Measurements from ENCODE around the gene STX7. TPM values are rescaled to one million over a fixed set of nuclear protein-coding genes. Genes with fewer than 3 reads are reported as not detected.

The STX7 gene
- polyA plus RNA-seq, 1 experiment = 42.7 TPM

DNA sequence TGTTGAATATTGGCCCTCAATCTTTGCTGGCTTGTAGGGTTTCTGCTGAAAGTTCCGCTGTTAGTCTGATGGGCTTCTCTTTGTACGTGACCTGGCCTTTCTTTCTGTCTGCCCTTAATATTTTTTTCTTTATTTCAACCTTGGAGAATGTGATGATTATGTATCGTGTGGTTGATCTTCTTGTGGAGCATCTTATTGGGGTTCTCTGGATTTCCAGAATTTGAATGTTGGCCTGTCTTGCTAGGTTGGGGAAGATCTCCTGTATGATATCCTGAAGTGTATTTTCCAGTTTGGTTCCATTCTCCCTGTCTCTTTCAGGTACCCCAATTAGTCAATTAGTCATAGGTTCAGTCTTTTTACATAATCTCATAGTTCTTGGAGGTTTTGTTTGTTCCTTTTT lies 89.1 kb downstream of the STX7 start:
- Histone ChIP-seq H3K4me3 (ENCODE audit: low read depth, low read length) (no peak overlapping the region), H3K27ac (ENCODE audit: low read depth, low read length) (no peak overlapping the region), H3K9me3 (ENCODE audit: control insufficient read depth, insufficient read depth, low read length) (no peaks in the 10 kb centered on the region; the same call in 1 of the 2 replicates), H3K27me3 (ENCODE audit: control insufficient read depth, insufficient read depth, low read length) (no peaks in the 10 kb centered on the region)
- ChIA-PET CTCF (no interaction called here), POLR2A (no interaction called here)
- no peak for DNase-seq (ENCODE audit: low read depth, low spot score)
- TF ChIP-seq, protein P1, sequence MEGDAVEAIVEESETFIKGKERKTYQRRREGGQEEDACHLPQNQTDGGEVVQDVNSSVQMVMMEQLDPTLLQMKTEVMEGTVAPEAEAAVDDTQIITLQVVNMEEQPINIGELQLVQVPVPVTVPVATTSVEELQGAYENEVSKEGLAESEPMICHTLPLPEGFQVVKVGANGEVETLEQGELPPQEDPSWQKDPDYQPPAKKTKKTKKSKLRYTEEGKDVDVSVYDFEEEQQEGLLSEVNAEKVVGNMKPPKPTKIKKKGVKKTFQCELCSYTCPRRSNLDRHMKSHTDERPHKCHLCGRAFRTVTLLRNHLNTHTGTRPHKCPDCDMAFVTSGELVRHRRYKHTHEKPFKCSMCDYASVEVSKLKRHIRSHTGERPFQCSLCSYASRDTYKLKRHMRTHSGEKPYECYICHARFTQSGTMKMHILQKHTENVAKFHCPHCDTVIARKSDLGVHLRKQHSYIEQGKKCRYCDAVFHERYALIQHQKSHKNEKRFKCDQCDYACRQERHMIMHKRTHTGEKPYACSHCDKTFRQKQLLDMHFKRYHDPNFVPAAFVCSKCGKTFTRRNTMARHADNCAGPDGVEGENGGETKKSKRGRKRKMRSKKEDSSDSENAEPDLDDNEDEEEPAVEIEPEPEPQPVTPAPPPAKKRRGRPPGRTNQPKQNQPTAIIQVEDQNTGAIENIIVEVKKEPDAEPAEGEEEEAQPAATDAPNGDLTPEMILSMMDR (IDR thresholded peaks at IDR 0.05; ENCODE audit: low read depth, low read length) = no peak

DNA sequence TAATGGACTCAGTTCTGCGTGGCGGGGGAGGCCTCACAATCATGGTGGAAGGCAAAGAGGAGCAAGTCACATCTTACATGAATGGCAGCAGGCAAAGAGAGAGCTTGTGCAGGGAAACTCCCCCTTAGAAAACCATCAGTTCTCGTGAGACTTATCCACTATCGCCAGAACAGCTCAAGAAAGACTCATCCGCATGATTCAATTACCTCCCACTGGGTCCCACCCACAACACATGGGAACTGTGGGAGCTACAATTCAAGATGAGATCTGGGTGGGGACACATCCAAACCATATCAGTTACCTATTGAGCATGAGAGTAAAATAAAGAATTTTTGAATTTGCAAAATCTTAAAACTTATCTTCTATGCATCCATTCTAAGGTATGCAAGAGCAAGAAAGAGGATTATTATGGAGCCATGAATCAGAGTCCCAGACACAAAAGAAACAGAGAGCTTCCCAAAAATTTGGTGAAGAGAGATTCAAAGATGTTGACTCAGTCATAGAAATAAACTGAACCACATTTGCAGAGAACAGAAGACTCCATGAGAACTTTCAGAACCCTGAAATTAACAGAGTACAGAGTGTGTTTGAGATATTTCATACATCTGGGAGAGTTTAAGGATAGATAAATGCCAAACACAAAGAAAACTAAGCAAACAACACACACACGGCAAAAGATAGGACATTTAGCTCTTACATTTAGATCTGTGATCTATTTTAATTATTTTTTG lies 94.5 kb downstream of the STX7 start:
- ChIA-PET CTCF (no interaction called here), POLR2A (no interaction called here)
- TF ChIP-seq, protein P1 (IDR thresholded peaks at IDR 0.05; ENCODE audit: low read depth, low read length) = no peak
- no peak overlapping the region for H3K27ac ChIP-seq (ENCODE audit: low read depth, low read length)
- no peak for DNase-seq (ENCODE audit: low read depth, low spot score)
- H3K27me3 ChIP-seq (ENCODE audit: control insufficient read depth, insufficient read depth, low read length) = no peaks in the 10 kb centered on the region
- H3K9me3 ChIP-seq (ENCODE audit: control insufficient read depth, insufficient read depth, low read length) = peaks cover 5% of the 10 kb centered on the region; the same call in 1 of the 2 replicates
- no peak overlapping the region for H3K4me3 ChIP-seq (ENCODE audit: low read depth, low read length)

DNA sequence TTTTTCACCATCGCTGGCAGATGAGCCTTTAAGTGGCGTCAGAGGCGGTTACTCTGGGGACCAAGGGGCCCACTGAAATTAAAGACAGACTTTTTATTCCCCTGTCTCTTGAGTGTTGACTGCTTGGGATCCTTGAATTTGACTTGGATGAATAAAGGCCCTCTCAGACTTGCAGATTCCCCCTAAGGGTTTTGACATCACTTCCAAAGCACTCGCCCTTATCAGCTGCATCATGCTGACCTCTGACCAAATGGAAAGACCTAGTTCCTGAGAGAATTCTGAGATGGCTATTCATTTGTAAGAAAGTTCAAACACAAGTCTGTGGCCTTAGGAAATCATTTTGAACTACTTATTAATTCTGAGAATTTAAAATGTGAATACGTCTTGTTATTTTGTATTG lies 98.2 kb downstream of the STX7 start:
- POLR2A ChIA-PET = no interaction called here

DNA sequence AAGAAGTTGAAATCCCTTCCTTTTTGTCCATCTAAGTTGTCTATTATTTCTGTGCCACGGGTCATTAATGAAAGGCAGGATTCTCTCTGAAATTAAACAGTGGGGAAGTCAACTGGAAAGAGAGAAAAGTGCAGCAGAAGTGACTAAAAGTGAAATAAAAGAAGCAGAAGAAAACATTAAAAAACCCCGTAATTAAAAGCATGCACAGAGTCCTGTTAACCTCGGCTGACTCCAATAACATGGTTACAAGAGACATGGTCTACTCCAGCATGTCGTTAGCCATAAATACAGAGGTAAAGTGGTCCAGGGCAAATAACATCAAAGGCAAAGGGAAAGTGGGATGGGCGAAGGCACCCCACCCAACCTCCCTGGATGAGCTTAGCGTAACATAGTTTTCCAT lies 98.6 kb downstream of the STX7 start:
- Histone ChIP-seq H3K27me3 (ENCODE audit: control insufficient read depth, insufficient read depth, low read length) (no peaks in the 10 kb centered on the region), H3K9me3 (ENCODE audit: control insufficient read depth, insufficient read depth, low read length) (peaks cover 5% of the 10 kb centered on the region; the same call in 1 of the 2 replicates), H3K27ac (ENCODE audit: low read depth, low read length) (no peak overlapping the region), H3K4me3 (ENCODE audit: low read depth, low read length) (no peak overlapping the region)
- ChIA-PET CTCF (interaction anchor here (1.3 kb wide), 1 partner anchor 114 kb away, joined by 3 read pairs; no protein-coding TSS in a partner anchor), POLR2A (no interaction called here)
- TF ChIP-seq, protein P1 (IDR thresholded peaks at IDR 0.05; ENCODE audit: low read depth, low read length) = no peak
- DNase-seq (ENCODE audit: low read depth, low spot score) = no peak

More for the DNA sequence above, 98.2 kb downstream of the STX7 start:
- TF ChIP-seq, protein P1 (IDR thresholded peaks at IDR 0.05; ENCODE audit: low read depth, low read length) = no peak
- CTCF ChIA-PET = no interaction called here
- Histone ChIP-seq H3K27me3 (ENCODE audit: control insufficient read depth, insufficient read depth, low read length) (no peaks in the 10 kb centered on the region), H3K27ac (ENCODE audit: low read depth, low read length) (no peak overlapping the region), H3K9me3 (ENCODE audit: control insufficient read depth, insufficient read depth, low read length) (peaks cover 5% of the 10 kb centered on the region; the same call in 1 of the 2 replicates), H3K4me3 (ENCODE audit: low read depth, low read length) (no peak overlapping the region)
- DNase-seq (ENCODE audit: low read depth, low spot score) = no peak

DNA sequence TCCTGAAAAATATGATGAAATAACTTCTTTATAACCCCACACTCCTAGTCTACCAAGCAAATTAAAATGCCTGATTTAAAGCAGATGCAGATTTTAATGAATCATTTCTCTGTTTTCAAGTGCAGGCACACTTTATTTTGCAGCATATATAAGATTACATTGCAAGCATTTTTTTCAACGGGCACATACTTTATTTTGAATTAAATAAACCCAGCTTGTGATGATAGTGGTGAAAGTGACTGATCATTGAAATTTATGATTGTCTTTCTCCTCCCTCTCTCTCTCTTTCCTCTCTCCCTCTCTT lies 99.5 kb downstream of the STX7 start:
- CTCF ChIA-PET = interaction anchor here (1.0 to 1.3 kb wide), 2 partner anchors 113 to 134 kb away, joined by 3 to 6 read pairs; no protein-coding TSS in a partner anchor
- DNase-seq (ENCODE audit: low read depth, low spot score) = no peak
- H3K27ac ChIP-seq (ENCODE audit: low read depth, low read length) = no peak overlapping the region
- no peaks in the 10 kb centered on the region for H3K27me3 ChIP-seq (ENCODE audit: control insufficient read depth, insufficient read depth, low read length)
- peaks cover 5% of the 10 kb centered on the region; the same call in 1 of the 2 replicates for H3K9me3 ChIP-seq (ENCODE audit: control insufficient read depth, insufficient read depth, low read length)
- TF ChIP-seq, protein P1 (IDR thresholded peaks at IDR 0.05; ENCODE audit: low read depth, low read length) = no peak
- POLR2A ChIA-PET = no interaction called here
- H3K4me3 ChIP-seq (ENCODE audit: low read depth, low read length) = no peak overlapping the region
